WTC11 (cell line): ENCODE measurements around the gene ARHGEF28. TPM values are rescaled to one million over a fixed set of nuclear protein-coding genes. Genes with fewer than 3 reads are reported as not detected.

Experiments
- ATAC-seq: fragments of 200-7000 bp; cut with Tn5 transposase; 2 replicates; pipeline ENCODE4 v1.10.0; 2021; ENCODE audit warnings: mild to moderate bottlenecking, moderate library complexity
- CTCF ChIA-PET: fragments of 300-600 bp; sonication (Branson Sonifier 250); formaldehyde crosslinking; loops from one replicate; lab custom pipeline; 2021; ENCODE audit warnings: antibody characterized with exemption; lab: Charles Lee
- POLR2A ChIA-PET: fragments of 350-600 bp; sonication (Branson Sonifier 250); formaldehyde crosslinking; loops from one replicate; lab custom pipeline; 2021; ENCODE audit warnings: antibody characterized with exemption; lab: Charles Lee
- DNase-seq: peaks from one replicate; pipeline ENCODE4 v3.0.0; 2021; ENCODE audit warnings: low spot score
- H3K27ac Mint-ChIP-seq: 2 replicates; pipeline ENCODE4 v1.8.0; 2021; ENCODE audit warnings: mixed read lengths
- H3K27me3 Mint-ChIP-seq: 2 replicates; pipeline ENCODE4 v1.8.0; 2021; ENCODE audit warnings: low read depth, mild to moderate bottlenecking, moderate library complexity, mixed read lengths
- H3K36me3 Mint-ChIP-seq: 2 replicates; pipeline ENCODE4 v1.8.0; 2021; ENCODE audit warnings: mixed read lengths
- H3K4me1 Mint-ChIP-seq: 2 replicates; pipeline ENCODE4 v1.8.0; 2022; ENCODE audit warnings: mixed read lengths
- H3K4me3 Mint-ChIP-seq: 2 replicates; pipeline ENCODE4 v1.8.0; 2021; ENCODE audit warnings: mild to moderate bottlenecking, moderate library complexity, mixed read lengths
- H3K9me3 Mint-ChIP-seq: 2 replicates; pipeline ENCODE4 v1.8.0; 2021; ENCODE audit warnings: mixed read lengths
- ELF4 ChIP-seq: sonication (generic); formaldehyde crosslinking; IDR thresholded peaks from 2 replicates; pipeline ENCODE4 v1.8.1; 2022; ENCODE audit warnings: low read depth, mild to moderate bottlenecking, moderate library complexity, missing genetic modification reagents
- ETV6 ChIP-seq: sonication (generic); formaldehyde crosslinking; IDR thresholded peaks from 2 replicates; pipeline ENCODE4 v1.8.1; 2022; ENCODE audit warnings: mild to moderate bottlenecking, missing genetic modification reagents
- GABPB1 ChIP-seq: sonication (generic); formaldehyde crosslinking; IDR thresholded peaks from 2 replicates; pipeline ENCODE4 v1.8.1; 2023; ENCODE audit warnings: mild to moderate bottlenecking, missing genetic modification reagents
- IRF2 ChIP-seq: sonication (generic); formaldehyde crosslinking; IDR thresholded peaks from 2 replicates; pipeline ENCODE4 v1.8.0; 2022; ENCODE audit warnings: low read depth, missing genetic modification reagents, borderline replicate concordance
- NFATC4 ChIP-seq: fragments of 250-450 bp; sonication (Bioruptor Pico); IDR thresholded peaks from 2 replicates; pipeline ENCODE4 v1.9.0; 2021; ENCODE audit warnings: mild to moderate bottlenecking
- PRRX2 ChIP-seq: fragments of 250-450 bp; sonication (Bioruptor Pico); IDR thresholded peaks from 2 replicates; pipeline ENCODE4 v1.8.0; 2021; ENCODE audit warnings: mild to moderate bottlenecking
- TEAD1 ChIP-seq: sonication (generic); formaldehyde crosslinking; IDR thresholded peaks from 2 replicates; pipeline ENCODE4 v1.8.0; 2022; ENCODE audit warnings: mild to moderate bottlenecking, missing genetic modification reagents
- TP53 ChIP-seq: sonication (generic); formaldehyde crosslinking; IDR thresholded peaks from 2 replicates; pipeline ENCODE4 v1.8.1; 2023; ENCODE audit warnings: mild to moderate bottlenecking, missing genetic modification reagents
- ZNF396 ChIP-seq: fragments of 250-450 bp; sonication (Bioruptor Pico); IDR thresholded peaks from 2 replicates; pipeline ENCODE4 v1.8.0; 2021; ENCODE audit warnings: mild to moderate bottlenecking, moderate library complexity, borderline replicate concordance
- total RNA-seq: library from RNA; stranded (reverse); gene quantifications from 3 replicates; pipeline ENCODE4 v1.2.3, GENCODE V29; 2021
- TF ChIP-seq, protein P1 (sequence below): sonication (generic); formaldehyde crosslinking; IDR thresholded peaks from 2 replicates; pipeline ENCODE4 v1.8.1; 2022; ENCODE audit warnings: mild to moderate bottlenecking, missing genetic modification reagents, moderate library complexity, borderline replicate concordance
- TF ChIP-seq, protein P2 (sequence below): sonication (generic); formaldehyde crosslinking; IDR thresholded peaks from 2 replicates; pipeline ENCODE4 v1.8.1; 2023; ENCODE audit warnings: mild to moderate bottlenecking, missing genetic modification reagents
- TF ChIP-seq, protein P3 (sequence below): fragments of 250-450 bp; sonication (Bioruptor Pico); IDR thresholded peaks from 2 replicates; pipeline ENCODE4 v1.9.0; 2021; ENCODE audit warnings: mild to moderate bottlenecking, borderline replicate concordance
- TF ChIP-seq, protein P4 (sequence below): sonication (generic); formaldehyde crosslinking; IDR thresholded peaks from 2 replicates; pipeline ENCODE4 v1.8.1; 2022; ENCODE audit warnings: low read depth, mild to moderate bottlenecking, moderate library complexity, missing genetic modification reagents, borderline replicate concordance
- TF ChIP-seq, protein P5 (sequence below): sonication (generic); formaldehyde crosslinking; IDR thresholded peaks from 2 replicates; pipeline ENCODE4 v1.8.1; 2023; ENCODE audit warnings: mild to moderate bottlenecking, missing genetic modification reagents

The ARHGEF28 gene
- total RNA-seq, 1 experiment from 2014 or later, result 0.96 TPM

DNA sequence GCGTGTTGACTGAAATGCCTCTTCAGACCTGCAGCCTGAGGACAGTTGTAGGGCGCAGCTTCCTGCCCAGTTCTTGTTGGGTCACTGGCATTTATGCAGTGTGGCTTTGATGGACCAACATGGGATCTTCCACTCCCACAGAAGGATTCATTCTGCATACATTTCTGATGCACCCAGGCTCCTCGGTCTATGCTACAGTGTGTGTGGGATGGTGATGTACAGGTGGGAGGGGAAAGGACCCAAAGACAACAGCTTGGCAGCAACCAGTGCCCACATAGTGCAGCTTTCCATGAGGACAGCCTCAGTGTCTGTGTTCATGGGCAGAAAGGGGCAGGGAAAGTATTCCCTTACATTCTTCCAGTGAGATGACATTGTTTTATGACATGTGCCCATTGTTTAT lies 237.9 kb downstream of the ARHGEF28 start:
- DNase-seq (no peak), ATAC-seq (no peak)
- Mint-ChIP-seq H3K9me3 (no peaks in the 10 kb centered on the region), H3K4me3 (no peak overlapping the region), H3K27me3 (no peaks in the 10 kb centered on the region), H3K4me1 (peaks cover 3% of the 10 kb centered on the region; the same call in 1 of the 2 replicates), H3K36me3 (no peaks in the 10 kb centered on the region), H3K27ac (no peak overlapping the region)
- POLR2A ChIA-PET, result no interaction called here
- CTCF ChIA-PET, result no interaction called here
- TF ChIP-seq, protein P1, sequence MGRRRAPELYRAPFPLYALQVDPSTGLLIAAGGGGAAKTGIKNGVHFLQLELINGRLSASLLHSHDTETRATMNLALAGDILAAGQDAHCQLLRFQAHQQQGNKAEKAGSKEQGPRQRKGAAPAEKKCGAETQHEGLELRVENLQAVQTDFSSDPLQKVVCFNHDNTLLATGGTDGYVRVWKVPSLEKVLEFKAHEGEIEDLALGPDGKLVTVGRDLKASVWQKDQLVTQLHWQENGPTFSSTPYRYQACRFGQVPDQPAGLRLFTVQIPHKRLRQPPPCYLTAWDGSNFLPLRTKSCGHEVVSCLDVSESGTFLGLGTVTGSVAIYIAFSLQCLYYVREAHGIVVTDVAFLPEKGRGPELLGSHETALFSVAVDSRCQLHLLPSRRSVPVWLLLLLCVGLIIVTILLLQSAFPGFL, result no peak
- TF ChIP-seq GABPB1 (CRISPR knock-in tag) (no peak), ELF4 (CRISPR knock-in tag) (no peak), NFATC4 (CRISPR knock-in tag) (no peak), ETV6 (CRISPR knock-in tag) (no peak), TP53 (no peak)
- TF ChIP-seq, protein P2, sequence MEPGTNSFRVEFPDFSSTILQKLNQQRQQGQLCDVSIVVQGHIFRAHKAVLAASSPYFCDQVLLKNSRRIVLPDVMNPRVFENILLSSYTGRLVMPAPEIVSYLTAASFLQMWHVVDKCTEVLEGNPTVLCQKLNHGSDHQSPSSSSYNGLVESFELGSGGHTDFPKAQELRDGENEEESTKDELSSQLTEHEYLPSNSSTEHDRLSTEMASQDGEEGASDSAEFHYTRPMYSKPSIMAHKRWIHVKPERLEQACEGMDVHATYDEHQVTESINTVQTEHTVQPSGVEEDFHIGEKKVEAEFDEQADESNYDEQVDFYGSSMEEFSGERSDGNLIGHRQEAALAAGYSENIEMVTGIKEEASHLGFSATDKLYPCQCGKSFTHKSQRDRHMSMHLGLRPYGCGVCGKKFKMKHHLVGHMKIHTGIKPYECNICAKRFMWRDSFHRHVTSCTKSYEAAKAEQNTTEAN (CRISPR knock-in tag), result no peak
- TF ChIP-seq, all 79 proteins: peak for 0

DNA sequence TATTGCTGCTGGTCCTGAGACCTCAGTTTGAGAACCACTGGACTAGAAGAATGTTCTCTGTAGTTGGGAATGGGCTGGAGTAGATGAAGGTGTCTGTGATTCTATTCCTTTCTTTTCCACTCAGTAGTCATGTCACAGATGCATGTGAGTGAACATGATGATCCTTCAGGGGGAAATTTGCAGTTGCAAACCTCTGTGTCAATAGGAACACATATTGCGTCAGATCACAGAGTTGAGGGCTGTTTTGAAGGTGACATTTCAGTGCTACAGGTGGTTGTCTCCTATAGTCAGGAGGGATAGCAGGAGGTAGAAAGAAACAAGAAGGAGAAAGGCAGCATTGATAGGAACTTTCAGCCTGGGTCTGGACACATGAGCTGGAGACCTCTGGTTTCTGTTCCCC lies 239.3 kb downstream of the ARHGEF28 start:
- H3K27ac Mint-ChIP-seq, result no peak overlapping the region

GRCh38 chr5:73867345-73868335 lies 241.6 kb downstream of the ARHGEF28 start:
- no peak for ATAC-seq
- no peak overlapping the region for H3K27ac Mint-ChIP-seq
- no peaks in the 10 kb centered on the region for H3K9me3 Mint-ChIP-seq
- H3K4me3 Mint-ChIP-seq, result no peak overlapping the region
- H3K27me3 Mint-ChIP-seq, result no peaks in the 10 kb centered on the region
- DNase-seq, result no peak
- CTCF ChIA-PET, result no interaction called here
- peaks cover 3% of the 10 kb centered on the region; the same call in 1 of the 2 replicates for H3K4me1 Mint-ChIP-seq
- no peaks in the 10 kb centered on the region for H3K36me3 Mint-ChIP-seq
- POLR2A ChIA-PET, result no interaction called here
- TF ChIP-seq, protein P3, sequence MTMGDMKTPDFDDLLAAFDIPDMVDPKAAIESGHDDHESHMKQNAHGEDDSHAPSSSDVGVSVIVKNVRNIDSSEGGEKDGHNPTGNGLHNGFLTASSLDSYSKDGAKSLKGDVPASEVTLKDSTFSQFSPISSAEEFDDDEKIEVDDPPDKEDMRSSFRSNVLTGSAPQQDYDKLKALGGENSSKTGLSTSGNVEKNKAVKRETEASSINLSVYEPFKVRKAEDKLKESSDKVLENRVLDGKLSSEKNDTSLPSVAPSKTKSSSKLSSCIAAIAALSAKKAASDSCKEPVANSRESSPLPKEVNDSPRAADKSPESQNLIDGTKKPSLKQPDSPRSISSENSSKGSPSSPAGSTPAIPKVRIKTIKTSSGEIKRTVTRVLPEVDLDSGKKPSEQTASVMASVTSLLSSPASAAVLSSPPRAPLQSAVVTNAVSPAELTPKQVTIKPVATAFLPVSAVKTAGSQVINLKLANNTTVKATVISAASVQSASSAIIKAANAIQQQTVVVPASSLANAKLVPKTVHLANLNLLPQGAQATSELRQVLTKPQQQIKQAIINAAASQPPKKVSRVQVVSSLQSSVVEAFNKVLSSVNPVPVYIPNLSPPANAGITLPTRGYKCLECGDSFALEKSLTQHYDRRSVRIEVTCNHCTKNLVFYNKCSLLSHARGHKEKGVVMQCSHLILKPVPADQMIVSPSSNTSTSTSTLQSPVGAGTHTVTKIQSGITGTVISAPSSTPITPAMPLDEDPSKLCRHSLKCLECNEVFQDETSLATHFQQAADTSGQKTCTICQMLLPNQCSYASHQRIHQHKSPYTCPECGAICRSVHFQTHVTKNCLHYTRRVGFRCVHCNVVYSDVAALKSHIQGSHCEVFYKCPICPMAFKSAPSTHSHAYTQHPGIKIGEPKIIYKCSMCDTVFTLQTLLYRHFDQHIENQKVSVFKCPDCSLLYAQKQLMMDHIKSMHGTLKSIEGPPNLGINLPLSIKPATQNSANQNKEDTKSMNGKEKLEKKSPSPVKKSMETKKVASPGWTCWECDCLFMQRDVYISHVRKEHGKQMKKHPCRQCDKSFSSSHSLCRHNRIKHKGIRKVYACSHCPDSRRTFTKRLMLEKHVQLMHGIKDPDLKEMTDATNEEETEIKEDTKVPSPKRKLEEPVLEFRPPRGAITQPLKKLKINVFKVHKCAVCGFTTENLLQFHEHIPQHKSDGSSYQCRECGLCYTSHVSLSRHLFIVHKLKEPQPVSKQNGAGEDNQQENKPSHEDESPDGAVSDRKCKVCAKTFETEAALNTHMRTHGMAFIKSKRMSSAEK (CRISPR knock-in tag), result no peak
- TF ChIP-seq, protein P4, sequence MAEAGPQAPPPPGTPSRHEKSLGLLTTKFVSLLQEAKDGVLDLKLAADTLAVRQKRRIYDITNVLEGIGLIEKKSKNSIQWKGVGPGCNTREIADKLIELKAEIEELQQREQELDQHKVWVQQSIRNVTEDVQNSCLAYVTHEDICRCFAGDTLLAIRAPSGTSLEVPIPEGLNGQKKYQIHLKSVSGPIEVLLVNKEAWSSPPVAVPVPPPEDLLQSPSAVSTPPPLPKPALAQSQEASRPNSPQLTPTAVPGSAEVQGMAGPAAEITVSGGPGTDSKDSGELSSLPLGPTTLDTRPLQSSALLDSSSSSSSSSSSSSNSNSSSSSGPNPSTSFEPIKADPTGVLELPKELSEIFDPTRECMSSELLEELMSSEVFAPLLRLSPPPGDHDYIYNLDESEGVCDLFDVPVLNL (CRISPR knock-in tag), result no peak
- TF ChIP-seq IRF2 (CRISPR knock-in tag), result no peak
- TF ChIP-seq ELF4 (CRISPR knock-in tag), result no peak
- TF ChIP-seq, protein P1, result no peak
- TF ChIP-seq, protein P5, sequence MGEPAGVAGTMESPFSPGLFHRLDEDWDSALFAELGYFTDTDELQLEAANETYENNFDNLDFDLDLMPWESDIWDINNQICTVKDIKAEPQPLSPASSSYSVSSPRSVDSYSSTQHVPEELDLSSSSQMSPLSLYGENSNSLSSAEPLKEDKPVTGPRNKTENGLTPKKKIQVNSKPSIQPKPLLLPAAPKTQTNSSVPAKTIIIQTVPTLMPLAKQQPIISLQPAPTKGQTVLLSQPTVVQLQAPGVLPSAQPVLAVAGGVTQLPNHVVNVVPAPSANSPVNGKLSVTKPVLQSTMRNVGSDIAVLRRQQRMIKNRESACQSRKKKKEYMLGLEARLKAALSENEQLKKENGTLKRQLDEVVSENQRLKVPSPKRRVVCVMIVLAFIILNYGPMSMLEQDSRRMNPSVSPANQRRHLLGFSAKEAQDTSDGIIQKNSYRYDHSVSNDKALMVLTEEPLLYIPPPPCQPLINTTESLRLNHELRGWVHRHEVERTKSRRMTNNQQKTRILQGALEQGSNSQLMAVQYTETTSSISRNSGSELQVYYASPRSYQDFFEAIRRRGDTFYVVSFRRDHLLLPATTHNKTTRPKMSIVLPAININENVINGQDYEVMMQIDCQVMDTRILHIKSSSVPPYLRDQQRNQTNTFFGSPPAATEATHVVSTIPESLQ (CRISPR knock-in tag), result no peak
- no peak for TF ChIP-seq PRRX2 (CRISPR knock-in tag)
- TF ChIP-seq TEAD1 (CRISPR knock-in tag), result no peak

More for the DNA sequence above, 239.3 kb downstream of the ARHGEF28 start:
- TF ChIP-seq GABPB1 (CRISPR knock-in tag) (peak; percentile 63), ZNF396 (no peak)
- TF ChIP-seq, all 79 proteins: peak for 1
- POLR2A ChIA-PET, result no interaction called here
- CTCF ChIA-PET, result no interaction called here
- Mint-ChIP-seq H3K36me3 (no peaks in the 10 kb centered on the region), H3K27me3 (no peaks in the 10 kb centered on the region), H3K4me1 (peaks cover 3% of the 10 kb centered on the region; the same call in 1 of the 2 replicates), H3K9me3 (no peaks in the 10 kb centered on the region), H3K4me3 (no peak overlapping the region)
- ATAC-seq (no peak), DNase-seq (no peak)
